Measurements from ENCODE around the gene FCGR3B.
"Not testable (repeated sequence)": the region's sequence is repeated elsewhere in the genome, so short reads cannot be mapped to it uniquely, and the experiment has no call there.

Gene FCGR3B

DNA sequence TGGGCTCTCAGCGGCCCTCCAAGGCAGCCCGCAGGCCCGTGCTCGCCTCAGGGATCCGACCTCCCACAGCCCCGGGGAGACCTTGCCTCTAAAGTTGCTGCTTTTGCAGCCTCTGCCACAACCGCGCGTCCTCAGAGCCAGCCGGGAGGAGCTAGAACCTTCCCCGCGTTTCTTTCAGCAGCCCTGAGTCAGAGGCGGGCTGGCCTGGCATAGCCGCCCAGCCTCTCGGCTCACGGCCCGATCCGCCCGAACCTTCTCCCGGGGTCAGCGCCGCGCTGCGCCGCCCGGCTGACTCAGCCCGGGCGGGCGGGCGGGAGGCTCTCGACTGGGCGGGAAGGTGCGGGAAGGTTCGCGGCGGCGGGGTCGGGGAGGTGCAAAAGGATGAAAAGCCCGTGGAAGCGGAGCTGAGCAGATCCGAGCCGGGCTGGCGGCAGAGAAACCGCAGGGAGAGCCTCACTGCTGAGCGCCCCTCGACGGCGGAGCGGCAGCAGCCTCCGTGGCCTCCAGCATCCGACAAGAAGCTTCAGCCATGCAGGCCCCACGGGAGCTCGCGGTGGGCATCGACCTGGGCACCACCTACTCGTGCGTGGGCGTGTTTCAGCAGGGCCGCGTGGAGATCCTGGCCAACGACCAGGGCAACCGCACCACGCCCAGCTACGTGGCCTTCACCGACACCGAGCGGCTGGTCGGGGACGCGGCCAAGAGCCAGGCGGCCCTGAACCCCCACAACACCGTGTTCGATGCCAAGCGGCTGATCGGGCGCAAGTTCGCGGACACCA lies 25.0 kb downstream of the FCGR3B start:
- DNase-seq (ENCODE audit: low read depth, low spot score) = not testable (repeated sequence)

DNA sequence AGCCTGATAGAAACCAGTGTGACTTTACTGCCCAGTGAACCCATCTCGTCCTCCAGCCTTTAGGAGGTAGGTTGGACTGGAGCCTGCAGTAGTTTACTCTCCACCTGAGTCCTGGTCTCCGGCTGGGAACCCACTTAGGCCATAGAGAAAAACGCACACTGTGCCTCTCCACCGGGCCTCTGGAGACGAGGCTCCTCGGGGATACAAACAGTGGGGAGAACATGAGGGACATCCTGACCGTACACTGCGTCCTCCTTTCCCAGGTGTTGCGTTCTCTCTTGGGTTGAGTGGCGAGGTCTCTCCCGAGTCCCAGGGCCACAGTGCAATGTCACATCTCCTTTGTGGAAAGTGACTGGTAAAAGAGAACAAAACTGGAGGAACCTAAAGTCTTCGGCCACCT lies 26.0 kb downstream of the FCGR3B start:
- DNase-seq (ENCODE audit: low read depth, low spot score) = not testable (repeated sequence)

DNA sequence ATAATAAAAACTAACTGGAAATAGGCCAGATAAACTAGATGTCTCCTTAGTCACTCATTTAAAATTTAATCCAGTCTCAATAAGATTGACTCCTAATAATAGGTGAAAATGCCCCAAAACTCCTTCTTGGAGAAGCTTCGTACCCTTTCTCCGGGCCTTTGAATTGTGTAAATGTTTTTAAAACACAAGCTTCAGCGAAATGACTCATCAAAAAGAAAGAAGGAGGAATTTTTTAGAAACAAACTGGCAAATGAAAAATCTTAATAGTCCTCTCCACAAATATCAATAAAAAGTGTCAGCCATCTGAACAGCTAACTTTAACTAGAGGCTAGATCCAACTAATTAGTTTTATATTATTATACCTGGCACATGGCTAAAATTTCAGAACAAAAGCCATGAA lies 33.9 kb downstream of the FCGR3B start:
- not testable (repeated sequence) for DNase-seq (ENCODE audit: low read depth, low spot score)

DNA sequence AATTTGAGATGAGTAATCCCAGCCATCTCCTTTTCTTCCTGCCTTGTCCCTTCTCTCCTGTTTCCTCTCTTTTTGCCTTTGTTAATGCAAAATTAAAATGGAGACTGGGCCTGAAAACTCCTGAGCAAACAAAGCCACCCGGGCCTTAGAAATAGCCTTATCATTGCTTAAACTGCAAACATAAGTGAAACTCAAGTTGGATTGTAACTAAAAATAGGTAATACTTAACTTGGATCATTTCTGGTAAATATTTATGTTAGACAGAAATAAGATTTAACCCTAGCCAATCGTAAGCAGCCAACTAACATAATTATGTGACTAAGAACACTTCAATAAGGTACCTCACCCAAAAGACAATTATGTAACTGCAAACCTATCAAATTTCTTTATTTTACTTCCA lies 35.4 kb downstream of the FCGR3B start:
- not testable (repeated sequence) for DNase-seq (ENCODE audit: low read depth, low spot score)

DNA sequence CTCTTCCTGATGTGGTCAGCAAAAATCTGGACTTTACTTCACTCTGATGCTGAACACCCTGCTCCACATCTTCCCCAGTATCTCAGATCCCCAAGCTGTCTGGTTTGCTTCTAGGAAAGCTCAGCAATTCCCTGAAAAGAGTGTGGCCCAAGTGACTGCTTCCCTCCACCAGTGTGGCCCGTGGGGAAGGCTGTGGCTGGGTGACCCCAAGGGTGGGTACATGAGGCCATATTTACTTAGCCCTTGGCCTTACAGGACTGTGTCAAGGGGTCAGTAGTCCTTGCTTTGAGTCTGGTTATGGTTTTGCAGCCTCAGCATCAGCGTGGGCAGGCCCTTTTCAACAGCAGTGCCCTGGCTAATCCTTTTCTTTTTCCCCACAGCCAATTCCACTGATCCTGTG lies 35.8 kb downstream of the FCGR3B start:
- not testable (repeated sequence) for DNase-seq (ENCODE audit: low read depth, low spot score)

DNA sequence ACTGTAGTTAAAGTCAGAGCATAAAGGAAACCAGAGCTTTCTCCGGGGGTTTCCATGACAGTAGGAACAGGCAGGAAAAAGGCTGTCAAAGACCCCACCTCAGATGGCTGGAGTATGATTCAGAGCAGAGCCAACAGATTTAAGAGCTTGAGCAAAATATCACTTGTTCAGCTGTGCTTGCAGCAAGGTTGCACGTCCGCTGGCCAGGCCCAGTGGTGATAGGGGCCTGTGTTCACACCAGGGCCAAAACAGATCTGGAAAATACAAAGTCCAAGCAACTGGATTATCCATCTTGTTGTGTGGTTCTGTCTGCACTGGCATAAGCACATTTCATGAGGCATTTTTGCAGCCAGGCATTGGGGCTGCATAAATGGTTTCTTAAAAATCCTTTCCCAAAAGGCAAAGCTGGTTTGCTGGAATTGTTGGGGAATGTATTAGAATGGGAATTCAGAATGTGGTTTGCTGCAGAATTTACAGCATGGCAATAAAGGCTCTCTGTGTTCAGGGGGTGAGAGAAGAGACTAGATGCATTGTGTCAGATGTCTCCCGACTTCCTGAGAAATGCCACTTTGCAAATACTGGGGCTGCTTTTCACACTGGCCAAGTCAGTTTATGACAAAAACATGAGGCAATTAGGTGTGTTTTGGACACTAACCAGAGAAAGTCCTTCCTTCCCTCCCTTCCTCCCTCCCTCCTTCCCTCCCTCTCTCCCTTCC lies 36.5 kb downstream of the FCGR3B start:
- DNase-seq (ENCODE audit: low read depth, low spot score) = not testable (repeated sequence)

DNA sequence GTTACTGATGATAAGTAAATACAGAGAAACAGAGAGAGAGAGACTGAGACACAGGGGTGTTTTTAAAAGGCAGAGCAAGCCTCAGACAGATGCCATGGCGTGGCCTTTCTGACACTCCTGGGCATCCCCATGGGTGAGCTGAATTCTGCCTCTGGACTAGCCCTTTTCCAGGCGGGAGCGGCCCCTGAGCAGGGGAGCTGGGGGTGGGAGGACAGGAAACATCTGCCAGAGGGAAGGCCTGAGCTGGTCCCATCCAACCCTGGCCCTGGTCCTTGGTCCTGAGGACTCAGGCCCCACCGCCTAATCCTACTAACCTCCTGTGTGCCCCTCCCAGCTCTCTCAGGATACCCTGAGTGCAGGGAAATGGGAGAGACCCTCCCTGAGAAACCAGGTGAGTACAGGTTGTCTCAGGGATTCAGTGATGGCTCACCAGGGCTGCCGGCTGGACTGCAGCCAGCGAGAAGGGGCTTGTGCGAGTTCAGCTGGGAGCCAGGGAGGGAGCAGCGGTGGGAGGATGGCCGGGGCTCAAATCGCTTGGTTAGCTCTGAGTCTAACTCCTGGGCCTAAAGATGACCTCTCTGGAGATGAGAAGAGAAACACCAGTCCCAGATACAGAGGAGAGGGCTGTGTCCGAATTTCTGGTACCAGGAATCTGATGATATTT lies 37.8 kb downstream of the FCGR3B start:
- not testable (repeated sequence) for DNase-seq (ENCODE audit: low read depth, low spot score)

DNA sequence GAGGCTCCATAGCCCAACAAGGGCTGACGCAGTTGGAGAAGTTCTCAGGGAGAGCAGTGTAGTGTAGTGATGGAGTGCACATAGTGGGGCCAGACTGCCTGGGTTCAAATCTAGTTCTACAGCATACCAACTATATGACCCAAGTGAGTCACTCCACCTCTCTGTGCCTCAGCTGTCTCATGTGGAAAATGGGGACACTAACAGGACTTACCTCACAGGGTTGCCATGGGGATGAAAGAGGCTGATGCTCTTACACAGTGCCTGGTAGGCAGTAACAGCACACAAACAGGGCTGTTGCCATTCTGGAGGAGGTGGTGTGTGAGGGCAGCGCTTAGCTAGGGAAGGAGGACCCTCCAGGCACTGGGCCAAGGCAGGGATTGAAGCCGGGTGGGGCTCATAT lies 38.4 kb downstream of the FCGR3B start:
- DNase-seq (ENCODE audit: low read depth, low spot score) = not testable (repeated sequence)

DNA sequence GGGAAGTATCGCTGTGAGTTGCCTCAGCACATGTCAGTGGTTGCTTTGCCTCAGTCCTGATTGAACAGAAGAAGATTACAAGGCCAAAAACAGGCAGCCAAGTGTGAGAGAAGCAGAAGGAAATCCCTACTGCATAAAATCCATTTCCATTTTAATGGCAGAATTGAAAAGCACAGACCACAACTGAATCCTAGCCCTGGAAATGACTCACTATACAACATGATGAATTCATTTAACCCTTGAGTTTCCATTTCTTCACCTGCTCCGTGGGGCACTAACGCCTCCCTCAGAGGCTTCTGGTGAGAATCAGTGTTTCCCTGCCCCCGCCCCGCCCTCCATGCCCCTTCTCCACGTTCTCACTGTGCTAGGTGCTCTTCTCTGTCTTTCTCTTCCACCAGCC lies 41.1 kb downstream of the FCGR3B start:
- DNase-seq (ENCODE audit: low read depth, low spot score) = not testable (repeated sequence)

DNA sequence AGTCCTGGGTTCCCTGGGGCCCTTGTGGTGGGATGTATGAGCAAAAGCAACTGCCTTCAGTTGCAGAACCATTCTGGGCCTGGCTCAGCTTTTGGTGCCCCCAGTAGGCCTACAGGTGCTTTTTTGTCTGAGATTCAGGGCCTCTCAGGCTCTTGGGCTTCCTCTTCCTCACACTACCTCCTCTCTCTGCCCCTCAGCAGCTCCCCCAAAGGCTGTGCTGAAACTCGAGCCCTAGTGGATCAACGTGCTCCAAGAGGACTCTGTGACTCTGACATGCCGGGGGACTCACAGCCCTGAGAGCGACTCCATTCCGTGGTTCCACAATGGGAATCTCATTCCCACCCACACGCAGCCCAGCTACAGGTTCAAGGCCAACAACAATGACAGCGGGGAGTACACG lies 41.6 kb downstream of the FCGR3B start:
- not testable (repeated sequence) for DNase-seq (ENCODE audit: low read depth, low spot score)

DNA sequence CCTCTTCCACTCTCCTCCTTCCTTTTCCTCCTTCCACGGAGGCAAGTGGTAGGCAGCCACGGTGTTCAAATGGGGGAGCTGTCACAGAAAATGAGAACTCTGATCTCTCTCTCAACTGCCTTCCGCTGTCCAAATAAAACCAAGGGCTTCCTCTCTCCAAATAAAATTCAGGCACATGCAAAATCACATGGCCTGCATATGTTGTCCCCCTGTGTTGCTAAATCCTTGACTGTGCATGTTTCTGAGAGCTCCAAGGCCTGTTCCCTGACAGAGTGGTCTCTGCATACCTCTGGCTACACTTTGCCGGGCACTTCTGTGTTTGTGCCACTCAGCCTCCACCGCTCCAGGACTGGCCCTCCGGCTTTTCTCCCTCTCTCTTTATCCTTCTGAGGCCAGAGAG lies 42.4 kb downstream of the FCGR3B start:
- DNase-seq (ENCODE audit: low read depth, low spot score) = not testable (repeated sequence)

DNA sequence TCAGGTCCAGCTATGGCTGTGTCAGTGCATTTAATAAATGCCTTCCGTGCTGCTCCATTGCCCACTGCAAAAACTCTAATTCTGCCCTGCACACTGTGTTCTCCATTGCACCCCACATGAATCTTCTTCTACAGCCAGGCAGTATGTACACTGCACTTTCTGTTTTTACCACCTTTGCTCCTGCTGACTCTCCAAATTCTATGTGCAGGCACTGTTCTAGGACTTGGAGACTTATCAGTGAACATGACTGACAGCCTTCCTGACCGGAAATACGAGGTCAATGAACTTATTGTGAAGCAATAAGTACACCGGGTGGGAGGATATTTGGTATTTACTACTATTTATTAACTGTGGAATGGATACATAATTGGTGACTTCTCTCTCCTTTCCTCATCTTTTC lies 48.1 kb downstream of the FCGR3B start:
- DNase-seq (ENCODE audit: low read depth, low spot score) = not testable (repeated sequence)

DNA sequence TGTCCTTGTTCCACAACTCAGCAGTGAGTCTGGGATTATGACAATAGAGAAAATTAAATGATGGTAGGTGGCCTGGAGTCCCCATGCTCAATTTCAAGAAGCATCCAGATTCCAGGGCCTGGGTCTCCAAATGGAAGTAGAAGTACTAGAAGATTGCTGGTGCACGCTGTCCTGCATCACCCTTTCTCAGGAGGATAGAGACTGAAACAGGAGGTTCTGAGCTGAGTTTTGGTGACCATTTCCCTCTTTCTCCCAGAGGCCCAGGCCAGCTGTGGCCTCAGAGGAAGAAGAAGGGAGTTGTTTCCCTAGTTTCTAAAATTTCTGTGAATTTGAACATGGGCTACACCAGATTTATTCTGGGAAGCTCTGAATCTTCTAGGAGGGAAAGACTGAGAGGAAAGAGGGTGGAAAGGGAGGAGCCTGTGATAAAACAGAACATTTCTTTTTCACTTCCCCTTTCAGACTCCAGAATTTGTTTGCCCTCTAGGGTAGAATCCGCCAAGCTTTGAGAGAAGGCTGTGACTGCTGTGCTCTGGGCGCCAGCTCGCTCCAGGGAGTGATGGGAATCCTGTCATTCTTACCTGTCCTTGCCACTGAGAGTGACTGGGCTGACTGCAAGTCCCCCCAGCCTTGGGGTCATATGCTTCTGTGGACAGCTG lies 50.0 kb downstream of the FCGR3B start:
- not testable (repeated sequence) for DNase-seq (ENCODE audit: low read depth, low spot score)

DNA sequence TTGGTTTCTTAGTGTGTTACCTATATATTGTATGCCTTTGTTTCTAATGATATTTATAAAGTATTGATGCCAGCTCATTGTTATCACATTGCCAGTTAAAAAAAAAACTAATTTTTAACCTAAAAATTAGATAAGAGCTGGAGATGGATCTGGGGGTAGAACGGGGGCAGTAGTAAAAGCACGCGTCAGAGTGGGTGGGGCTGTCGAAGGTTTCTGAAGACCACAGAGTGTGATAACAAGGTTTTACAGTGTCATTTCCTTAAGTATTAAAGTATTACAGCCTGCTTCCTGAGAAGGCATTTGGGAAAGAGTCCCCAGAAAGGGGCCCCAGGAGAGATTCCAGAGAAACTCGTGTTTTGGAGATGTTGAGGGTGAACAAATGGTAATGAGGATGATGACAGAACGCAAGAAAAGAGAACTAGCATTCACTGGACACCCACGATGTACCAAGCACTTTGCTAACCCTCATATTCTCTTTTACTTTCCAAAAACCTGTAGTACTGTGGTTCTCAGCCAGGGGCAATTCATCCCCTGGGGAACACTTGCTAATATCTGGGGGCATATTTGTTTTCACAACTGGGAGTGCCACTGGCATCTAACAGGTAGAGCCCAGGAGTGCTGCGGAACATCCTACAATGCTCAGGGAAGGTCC lies 51.0 kb downstream of the FCGR3B start:
- DNase-seq (ENCODE audit: low read depth, low spot score) = not testable (repeated sequence)

DNA sequence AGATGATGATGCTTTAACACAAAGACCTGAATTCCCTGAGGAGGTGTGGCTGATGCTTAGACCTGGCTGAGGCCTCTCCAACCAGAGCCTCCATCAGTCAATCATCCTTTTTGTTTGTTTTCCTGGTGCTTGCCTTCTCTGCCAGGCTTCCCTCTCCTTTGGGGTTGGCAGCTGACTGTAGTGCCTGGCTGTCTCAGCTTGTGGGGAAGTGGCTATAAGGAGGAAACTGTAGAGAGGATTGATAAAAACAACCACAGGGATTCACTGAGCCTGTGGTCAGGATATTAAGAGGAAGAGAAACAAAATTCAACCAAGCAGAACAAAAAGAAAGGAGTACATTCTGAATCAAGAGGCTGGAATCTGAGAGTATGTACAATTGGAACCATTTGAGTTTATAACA lies 54.3 kb downstream of the FCGR3B start:
- not testable (repeated sequence) for DNase-seq (ENCODE audit: low read depth, low spot score)

Measured in activated CD4-positive, CD25-positive, alpha-beta regulatory T cell treated with anti-CD3 and anti-CD28 coated beads, Interleukin-2, amount 50 U/mL, for 16 hours (primary cell).